Subcutaneous adipose tissue (tissue), 4 donors: ENCODE data around the gene SYVN1. TPM values are rescaled to one million over a fixed set of nuclear protein-coding genes. Genes with fewer than 3 reads are reported as not detected.

ENCODE experiments used
- CTCF ChIP-seq: fragments of 450-650 bp; IDR thresholded peaks from one replicate; pipeline ENCODE4 v1.5.1; 2016; ENCODE audit warnings: low read depth, mild to moderate bottlenecking, control low read depth, antibody characterized with exemption, moderate library complexity
- total RNA-seq, 4 donors: library from RNA; depleted of rRNA; stranded (reverse); fragments of >200 nt; gene quantifications; one replicate each; pipeline ENCODE4 v1.1.0, GENCODE V29; 2016

SYVN1 gene
- total RNA-seq, 4 donors from 2014 or later: 29.3 to 61.0 (median 46.0) TPM

DNA sequence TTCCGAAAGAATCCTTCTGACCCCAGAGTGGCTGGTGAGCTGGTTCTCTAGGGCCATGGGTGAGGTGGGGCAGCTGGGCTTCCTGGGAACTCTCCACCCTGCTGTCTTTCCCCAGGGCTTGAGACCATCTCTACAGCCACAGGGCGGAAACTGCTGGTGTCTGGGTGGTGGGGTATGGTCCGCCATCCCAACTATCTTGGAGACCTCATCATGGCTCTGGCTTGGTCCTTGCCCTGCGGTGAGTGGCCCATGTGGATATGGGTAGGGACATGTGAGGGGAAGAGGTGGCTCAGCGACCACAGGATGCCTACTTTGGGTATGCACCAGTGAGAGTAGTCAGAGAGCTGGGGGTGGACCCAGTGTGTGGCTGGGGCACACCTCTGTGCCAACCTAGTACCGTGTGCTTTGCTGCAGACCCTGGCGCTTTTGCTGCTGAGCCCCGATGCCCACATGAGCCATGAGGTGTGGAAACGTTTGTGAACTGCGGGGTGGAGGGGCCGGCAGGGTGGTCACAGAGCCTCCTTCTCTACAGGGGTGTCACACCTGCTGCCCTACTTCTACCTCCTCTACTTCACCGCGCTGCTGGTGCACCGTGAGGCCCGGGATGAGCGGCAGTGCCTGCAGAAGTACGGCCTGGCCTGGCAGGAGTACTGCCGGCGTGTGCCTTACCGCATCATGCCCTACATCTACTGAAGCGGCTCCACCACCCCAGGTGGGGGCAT is 18.8 kb downstream of the SYVN1 start:
- TF ChIP-seq CTCF: no peak

- no peak for TF ChIP-seq CTCF
These were observed 19.7 kb downstream of the SYVN1 start for GRCh38 chr11:65114538-65115171.

- TF ChIP-seq CTCF: no peak
These were observed 20.5 kb downstream of the SYVN1 start for GRCh38 chr11:65113839-65114238.

DNA sequence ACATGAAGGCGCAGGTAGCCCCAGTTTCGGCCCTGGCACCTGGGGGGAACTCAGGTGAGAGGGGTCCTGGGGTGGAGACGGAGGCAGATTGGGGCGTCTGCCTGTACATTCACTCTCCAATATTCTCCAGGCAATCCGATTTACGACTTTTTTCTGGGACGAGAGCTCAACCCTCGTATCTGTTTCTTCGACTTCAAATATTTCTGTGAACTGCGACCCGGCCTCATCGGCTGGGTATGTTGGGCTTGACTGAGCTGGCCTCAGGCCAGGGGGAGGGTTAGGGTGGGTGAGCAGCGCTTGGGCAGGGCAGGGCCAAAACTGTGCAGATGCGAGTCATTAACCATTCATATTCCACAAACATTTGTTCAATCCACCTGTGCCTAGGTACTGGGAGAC is 21.0 kb downstream of the SYVN1 start:
- no peak for TF ChIP-seq CTCF

DNA sequence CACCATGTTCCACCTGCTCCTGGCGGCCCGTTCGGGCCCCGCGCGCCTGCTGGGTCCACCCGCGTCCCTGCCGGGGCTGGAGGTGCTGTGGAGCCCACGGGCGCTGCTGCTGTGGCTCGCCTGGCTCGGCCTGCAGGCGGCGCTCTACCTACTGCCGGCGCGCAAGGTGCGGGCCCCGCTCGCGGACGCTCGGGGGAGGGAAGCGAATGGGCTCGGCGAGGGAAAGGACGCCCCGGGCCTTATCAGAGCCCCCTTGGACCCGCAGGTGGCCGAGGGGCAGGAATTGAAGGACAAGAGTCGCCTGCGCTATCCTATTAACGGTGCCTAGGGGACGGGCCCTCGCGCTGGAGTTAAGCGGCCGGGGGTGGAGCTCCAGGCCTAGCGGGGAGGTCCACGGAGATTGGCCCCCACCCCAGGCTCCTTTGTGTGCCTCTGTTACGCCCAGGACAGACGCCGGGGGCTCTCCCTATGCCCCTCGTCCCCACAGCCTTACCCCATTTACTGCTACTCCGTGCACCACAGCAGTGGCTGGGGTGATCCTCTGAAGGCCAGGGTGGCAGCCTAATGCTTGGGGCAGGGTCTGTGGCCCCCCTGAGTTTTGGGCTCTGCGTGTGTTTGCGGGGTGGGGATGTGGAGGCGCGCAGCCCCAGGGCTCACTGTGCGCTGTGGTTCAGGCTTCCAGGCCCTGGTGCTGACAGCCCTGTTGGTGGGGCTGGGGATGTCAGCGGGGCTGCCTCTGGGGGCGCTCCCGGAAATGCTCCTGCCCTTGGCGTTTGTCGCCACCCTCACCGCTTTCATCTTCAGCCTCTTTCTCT is 21.6 kb downstream of the SYVN1 start:
- no peak for TF ChIP-seq CTCF

DNA sequence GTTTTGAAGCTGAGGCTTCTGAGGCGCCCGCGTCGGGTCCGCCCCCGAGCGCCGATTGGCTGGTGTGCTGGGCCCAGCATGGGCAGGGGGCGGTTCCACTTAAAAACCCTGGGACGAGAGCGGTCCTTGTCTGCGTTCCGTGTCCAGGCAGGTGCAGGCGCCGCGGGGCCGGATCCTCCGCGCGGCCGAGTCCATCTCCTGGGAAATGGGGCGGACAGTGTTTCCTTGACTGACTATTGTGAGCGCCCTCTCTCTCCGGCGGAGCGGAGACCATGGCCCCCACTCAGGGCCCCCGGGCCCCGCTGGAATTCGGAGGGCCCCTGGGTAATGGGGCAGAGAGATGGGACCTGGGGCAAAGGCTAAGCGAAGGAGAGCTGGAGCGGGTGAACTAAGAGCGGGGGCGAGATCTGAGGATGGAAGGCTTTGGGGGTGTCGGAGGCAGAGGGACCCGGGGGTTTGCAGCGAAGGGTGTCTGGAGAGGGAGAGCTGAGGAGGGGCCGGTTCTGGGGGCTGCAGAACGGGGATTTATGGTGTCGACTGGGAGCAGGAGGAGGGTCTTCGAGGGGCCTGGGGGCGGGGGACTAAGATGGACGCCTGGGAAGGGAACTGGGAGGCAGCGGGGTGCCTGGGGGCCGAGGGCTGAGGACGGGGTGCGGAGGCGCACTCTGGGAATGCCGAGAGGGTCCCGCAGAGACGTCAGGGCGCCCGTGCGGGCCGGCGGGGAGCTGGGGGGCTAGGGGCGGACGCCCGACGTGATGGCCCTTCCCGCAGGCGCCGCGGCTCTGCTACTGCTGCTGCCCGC is 22.4 kb downstream of the SYVN1 start, which contains the start of gene TM7SF2:
Gene TM7SF2 (plus strand): TSS at position 129 of the 802 bp plus-strand sequence. CDS start 144 bp downstream, at position 273.
- TF ChIP-seq CTCF: no peak
